BLaER1 treated with 17β-estradiol and CSF1 and Interleukin-3, amounts not matched to agents 10 nM and 100 nM (cell line): ENCODE results near the gene GREB1.

ENCODE experiments used
- H3K27ac ChIP-seq, 11 experiments: shearing (Covaris generic); formaldehyde crosslinking; 2 replicates each; pipeline ENCODE4 v1.8.1; 2022
- H3K27me3 ChIP-seq, 11 experiments: shearing (Covaris generic); formaldehyde crosslinking; 2 replicates each; pipeline ENCODE4 v1.8.1; 2022
- H3K36me3 ChIP-seq, 11 experiments: shearing (Covaris generic); formaldehyde crosslinking; 2 replicates each; pipeline ENCODE4 v1.8.1; 2022
- H3K4me1 ChIP-seq, 10 experiments: shearing (Covaris generic); formaldehyde crosslinking; 2 replicates each; pipeline ENCODE4 v1.8.1; 2022
- H3K4me2 ChIP-seq, 11 experiments: shearing (Covaris generic); formaldehyde crosslinking; 2 replicates each; pipeline ENCODE4 v1.8.1; 2022
- H3K4me3 ChIP-seq, 10 experiments: shearing (Covaris generic); formaldehyde crosslinking; 2 replicates each; pipeline ENCODE4 v1.8.1; 2022
- H3K9ac ChIP-seq, 11 experiments: shearing (Covaris generic); formaldehyde crosslinking; 2 replicates each; pipeline ENCODE4 v1.8.1; 2022
- H3K9me3 ChIP-seq, 11 experiments: shearing (Covaris generic); formaldehyde crosslinking; replicated peaks in 1 of 11; 2 replicates each; pipeline ENCODE4 v1.8.1; 2022
- H4K20me1 ChIP-seq, 11 experiments: shearing (Covaris generic); formaldehyde crosslinking; 2 replicates each; pipeline ENCODE4 v1.8.1; 2022
- Cebpa-rat ChIP-seq, 11 experiments: shearing (Covaris generic); IDR thresholded peaks; 2 replicates each; pipeline ENCODE4 v1.8.1; 2022

The GREB1 gene

GRCh38 chr2:11622611-11623010 lies 88.8 kb downstream of the GREB1 start:
- H3K27me3 ChIP-seq: no peaks in the 10 kb centered on the region
- H3K27ac ChIP-seq: no peak overlapping the region
- H4K20me1 ChIP-seq: no peaks in the 10 kb centered on the region
- H3K4me2 ChIP-seq: no peak overlapping the region
- H3K36me3 ChIP-seq: peaks cover 0 to 8% (median 0%) of the 10 kb centered on the region in 11 experiments; a peak in 3 of 22 replicates
- TF ChIP-seq Cebpa-rat (IDR thresholded peaks at IDR 0.05): no peak
- no peak overlapping the region for H3K9ac ChIP-seq
- peaks cover 0 to 7% (median 0%) of the 10 kb centered on the region in 10 experiments; a peak in 1 of 20 replicates for H3K4me1 ChIP-seq
- H3K4me3 ChIP-seq: no peak overlapping the region
- peaks cover 0 to 10% (median 8%) of the 10 kb centered on the region in 11 experiments; a peak in 14 of 22 replicates for H3K9me3 ChIP-seq

DNA sequence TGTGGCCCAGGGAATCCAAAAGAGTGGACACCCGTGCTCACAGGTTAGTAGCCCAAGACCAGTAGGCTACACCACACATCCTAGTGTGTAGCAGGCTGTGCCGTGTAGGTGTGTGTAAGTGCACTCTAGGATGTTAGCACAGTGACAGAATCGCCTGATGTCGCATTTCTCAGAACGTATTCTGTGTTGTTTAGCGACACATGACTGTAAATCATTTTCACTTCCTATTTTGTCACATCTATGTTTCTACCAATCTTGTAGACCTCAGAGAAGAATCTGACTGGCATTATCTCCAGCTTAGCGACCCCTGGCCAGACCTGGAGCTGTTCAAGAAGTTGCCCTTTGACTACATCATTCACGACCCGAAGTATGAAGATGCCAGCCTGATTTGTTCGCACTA lies 91.0 kb downstream of the GREB1 start:
- Histone ChIP-seq H4K20me1 (0 out of 22 replicates have a peak, but pooled peaks cover 0 to 2% (median 0%) of the 10 kb centered on the region in 11 experiments), H3K36me3 (peaks cover 0 to 8% (median 0%) of the 10 kb centered on the region in 11 experiments; a peak in 3 of 22 replicates)
- no peak for TF ChIP-seq Cebpa-rat (IDR thresholded peaks at IDR 0.05)

GRCh38 chr2:11625671-11626070 lies 91.8 kb downstream of the GREB1 start:
- Histone ChIP-seq H3K36me3 (peaks cover 0 to 8% (median 0%) of the 10 kb centered on the region in 11 experiments; a peak in 3 of 22 replicates), H3K4me1 (peaks cover 0 to 7% (median 0%) of the 10 kb centered on the region in 10 experiments; a peak in 1 of 20 replicates), H3K4me3 (no peak overlapping the region), H3K4me2 (no peak overlapping the region), H3K9ac (no peak overlapping the region), H3K9me3 (peaks cover 0 to 11% (median 8%) of the 10 kb centered on the region in 11 experiments; a peak in 14 of 22 replicates), H4K20me1 (0 out of 22 replicates have a peak, but pooled peaks cover 0 to 3% (median 0%) of the 10 kb centered on the region in 11 experiments), H3K27me3 (no peaks in the 10 kb centered on the region), H3K27ac (no peak overlapping the region)
- TF ChIP-seq Cebpa-rat (IDR thresholded peaks at IDR 0.05): no peak

More for the DNA sequence above, 91.0 kb downstream of the GREB1 start:
- H3K9ac ChIP-seq: no peak overlapping the region
- no peak overlapping the region for H3K27ac ChIP-seq
- H3K9me3 ChIP-seq: peaks cover 0 to 11% (median 8%) of the 10 kb centered on the region in 11 experiments; a peak in 14 of 22 replicates
- peak overlapping the region in 1 of 11 experiments; percentile 6; a peak in 1 of 22 replicates for H3K4me2 ChIP-seq
- H3K4me1 ChIP-seq: peaks cover 0 to 7% (median 0%) of the 10 kb centered on the region in 10 experiments; a peak in 1 of 20 replicates
- no peaks in the 10 kb centered on the region for H3K27me3 ChIP-seq
- H3K4me3 ChIP-seq: no peak overlapping the region

DNA sequence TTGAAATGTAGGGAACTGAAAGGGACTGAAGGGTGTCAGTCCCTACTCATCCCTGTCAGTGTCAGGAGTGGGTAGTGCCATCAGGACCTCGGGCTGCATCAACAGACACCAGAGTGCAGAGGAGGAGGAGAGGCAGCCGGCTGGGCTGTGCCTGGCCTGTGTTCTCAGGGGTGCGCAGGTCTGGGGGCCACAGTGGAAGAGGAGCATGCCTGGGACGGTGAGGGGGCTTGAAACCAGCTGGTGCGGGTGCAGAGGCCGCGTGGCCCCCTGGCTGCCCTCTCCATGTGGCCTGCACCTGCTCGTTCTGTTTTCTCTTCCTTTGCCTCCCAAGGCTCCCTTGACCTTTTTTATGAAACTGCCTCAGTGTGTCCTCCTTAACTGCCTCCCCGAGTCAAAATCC lies 94.8 kb downstream of the GREB1 start:
- Histone ChIP-seq H3K36me3 (peaks cover 0 to 13% (median 0%) of the 10 kb centered on the region in 11 experiments; a peak in 3 of 22 replicates), H3K4me3 (no peak overlapping the region), H3K27me3 (no peaks in the 10 kb centered on the region), H3K4me1 (peaks cover 0 to 7% (median 0%) of the 10 kb centered on the region in 10 experiments; a peak in 1 of 20 replicates), H3K27ac (no peak overlapping the region), H3K9ac (no peak overlapping the region), H3K9me3 (peaks cover 0 to 11% (median 8%) of the 10 kb centered on the region in 11 experiments; a peak in 14 of 22 replicates), H4K20me1 (0 out of 22 replicates have a peak, but pooled peaks cover 0 to 3% (median 0%) of the 10 kb centered on the region in 11 experiments), H3K4me2 (no peak overlapping the region)
- no peak for TF ChIP-seq Cebpa-rat (IDR thresholded peaks at IDR 0.05)

GRCh38 chr2:11629215-11629614 lies 95.4 kb downstream of the GREB1 start:
- H3K36me3 ChIP-seq: peaks cover 0 to 13% (median 0%) of the 10 kb centered on the region in 11 experiments; a peak in 3 of 22 replicates
- no peak overlapping the region for H3K4me3 ChIP-seq
- peaks cover 0 to 7% (median 0%) of the 10 kb centered on the region in 10 experiments; a peak in 1 of 20 replicates for H3K4me1 ChIP-seq
- no peak overlapping the region for H3K9ac ChIP-seq
- 0 out of 22 replicates have a peak, but pooled peaks cover 0 to 3% (median 0%) of the 10 kb centered on the region in 11 experiments for H4K20me1 ChIP-seq
- H3K4me2 ChIP-seq: no peak overlapping the region
- peaks cover 0 to 11% (median 8%) of the 10 kb centered on the region in 11 experiments; a peak in 14 of 22 replicates for H3K9me3 ChIP-seq
- H3K27me3 ChIP-seq: no peaks in the 10 kb centered on the region
- TF ChIP-seq Cebpa-rat (IDR thresholded peaks at IDR 0.05): no peak
- H3K27ac ChIP-seq: no peak overlapping the region

DNA sequence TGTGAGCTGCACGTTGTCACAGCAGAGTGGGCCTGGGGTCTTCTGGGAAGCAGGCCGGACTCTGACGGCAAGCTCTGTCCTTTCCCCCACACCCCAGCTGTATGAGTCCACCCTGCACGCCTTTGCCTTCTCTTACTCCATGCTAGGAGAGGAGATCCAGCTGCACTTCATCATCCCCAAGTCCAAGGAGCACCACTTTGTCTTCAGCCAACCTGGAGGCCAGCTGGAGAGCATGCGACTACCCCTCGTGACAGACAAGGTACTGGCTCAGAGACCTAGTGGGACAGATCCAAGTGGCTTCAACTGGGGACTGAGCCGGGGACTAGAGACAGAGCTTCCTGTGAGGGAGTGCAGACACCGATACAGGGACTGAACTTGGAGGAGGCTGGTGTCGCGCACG lies 96.0 kb downstream of the GREB1 start:
- Histone ChIP-seq H4K20me1 (peaks cover 0 to 3% (median 0%) of the 10 kb centered on the region in 11 experiments; a peak in 1 of 22 replicates), H3K36me3 (peaks cover 0 to 13% (median 0%) of the 10 kb centered on the region in 11 experiments; a peak in 3 of 22 replicates), H3K4me3 (no peak overlapping the region), H3K9me3 (peaks cover 0 to 11% (median 8%) of the 10 kb centered on the region in 11 experiments; a peak in 14 of 22 replicates), H3K4me2 (no peak overlapping the region), H3K9ac (no peak overlapping the region), H3K4me1 (peaks cover 0 to 5% (median 0%) of the 10 kb centered on the region in 10 experiments; a peak in 1 of 20 replicates), H3K27me3 (no peaks in the 10 kb centered on the region), H3K27ac (no peak overlapping the region)
- TF ChIP-seq Cebpa-rat (IDR thresholded peaks at IDR 0.05): no peak

DNA sequence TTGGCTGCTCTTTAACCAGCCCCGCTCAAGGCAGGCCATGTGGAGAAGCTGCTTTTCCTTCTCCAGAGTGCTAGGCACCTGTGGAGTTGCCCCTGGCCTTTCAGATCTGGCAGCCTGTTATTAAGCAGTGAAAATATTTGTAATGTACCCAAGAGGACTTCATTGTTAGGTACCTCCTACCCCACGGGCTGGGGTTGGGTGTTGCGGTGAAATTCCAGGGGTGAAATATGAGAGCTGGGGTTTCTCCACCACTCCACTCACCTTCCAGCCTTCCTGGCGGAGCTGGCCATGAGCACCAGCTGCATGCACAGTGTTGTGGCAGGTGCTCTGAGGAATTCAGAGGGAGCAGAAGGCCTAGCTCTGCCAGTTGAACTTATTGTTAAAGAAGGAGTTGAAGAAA lies 97.0 kb downstream of the GREB1 start:
- no peak for TF ChIP-seq Cebpa-rat (IDR thresholded peaks at IDR 0.05)
- Histone ChIP-seq H3K4me2 (no peak overlapping the region), H3K27me3 (no peaks in the 10 kb centered on the region), H3K9me3 (peaks cover 0 to 11% (median 8%) of the 10 kb centered on the region in 11 experiments; a peak in 14 of 22 replicates), H3K9ac (no peak overlapping the region), H3K27ac (no peak overlapping the region), H4K20me1 (peaks cover 0 to 3% (median 0%) of the 10 kb centered on the region in 11 experiments; a peak in 1 of 22 replicates), H3K4me1 (no peaks in the 10 kb centered on the region), H3K36me3 (peaks cover 0 to 13% (median 0%) of the 10 kb centered on the region in 11 experiments; a peak in 3 of 22 replicates), H3K4me3 (no peak overlapping the region)

DNA sequence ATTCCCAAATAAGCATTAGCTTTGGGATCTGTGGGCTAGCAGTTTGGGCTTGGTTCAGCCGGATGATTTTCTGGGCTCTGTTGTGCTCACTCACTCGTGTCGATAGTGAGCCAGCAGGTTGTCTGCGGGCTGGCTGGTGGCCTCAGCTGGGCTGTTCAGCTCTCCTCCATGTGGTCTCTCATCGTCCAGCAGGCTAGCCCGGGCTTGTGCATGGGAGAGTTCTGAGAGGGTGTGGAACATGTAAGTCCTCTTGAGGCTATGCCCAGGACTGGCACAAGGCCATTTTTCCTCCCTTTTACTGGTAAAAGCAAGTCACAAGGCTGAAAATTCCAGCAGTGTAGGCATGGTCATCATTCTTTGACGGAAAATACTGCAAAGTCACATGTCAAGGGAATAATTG lies 97.6 kb downstream of the GREB1 start:
- H4K20me1 ChIP-seq: peaks cover 0 to 3% (median 0%) of the 10 kb centered on the region in 11 experiments; a peak in 1 of 22 replicates
- no peaks in the 10 kb centered on the region for H3K4me1 ChIP-seq
- peaks cover 0 to 13% (median 0%) of the 10 kb centered on the region in 11 experiments; a peak in 3 of 22 replicates for H3K36me3 ChIP-seq
- no peak overlapping the region for H3K27ac ChIP-seq
- H3K4me3 ChIP-seq: no peak overlapping the region
- no peak overlapping the region for H3K9ac ChIP-seq
- no peaks in the 10 kb centered on the region for H3K27me3 ChIP-seq
- no peak overlapping the region for H3K4me2 ChIP-seq
- TF ChIP-seq Cebpa-rat (IDR thresholded peaks at IDR 0.05): no peak
- peaks cover 0 to 11% (median 8%) of the 10 kb centered on the region in 11 experiments; a peak in 14 of 22 replicates for H3K9me3 ChIP-seq

- H4K20me1 ChIP-seq: peaks cover 0 to 3% (median 0%) of the 10 kb centered on the region in 11 experiments; a peak in 1 of 22 replicates
- no peaks in the 10 kb centered on the region for H3K27me3 ChIP-seq
- H3K36me3 ChIP-seq: 0 out of 22 replicates have a peak, but pooled peaks cover 0 to 5% (median 0%) of the 10 kb centered on the region in 11 experiments
- H3K9me3 ChIP-seq: no peaks in the 10 kb centered on the region
- TF ChIP-seq Cebpa-rat (IDR thresholded peaks at IDR 0.05): no peak
- H3K27ac ChIP-seq: no peak overlapping the region
- H3K4me1 ChIP-seq: no peaks in the 10 kb centered on the region
- H3K4me3 ChIP-seq: no peak overlapping the region
- H3K9ac ChIP-seq: no peak overlapping the region
- H3K4me2 ChIP-seq: no peak overlapping the region
Observed at GRCh38 chr2:11633923-11634478, 100.2 kb downstream of the GREB1 start.
